GM12872 (cell line): ENCODE measurements around the gene RTP1.

Experiments
- CTCF ChIP-seq: IDR thresholded peaks from 3 replicates; pipeline ENCODE4 v1.5.1; 2011; ENCODE audit warnings: low read depth, mild to moderate bottlenecking, low read length, moderate library complexity; ENCODE audit not compliant: insufficient read depth

Gene RTP1

GRCh38 chr3:187211532-187212195 is 14.4 kb downstream of the RTP1 start:
- TF ChIP-seq CTCF: no peak

GRCh38 chr3:187212196-187212545 is 14.9 kb downstream of the RTP1 start:
- TF ChIP-seq CTCF: no peak

- TF ChIP-seq CTCF: no peak
Observed at GRCh38 chr3:187212705-187213104, 15.4 kb downstream of the RTP1 start.

- TF ChIP-seq CTCF: no peak
Observed at GRCh38 chr3:187213616-187214015, 16.3 kb downstream of the RTP1 start.

- no peak for TF ChIP-seq CTCF
Observed at GRCh38 chr3:187215460-187215859, 18.2 kb downstream of the RTP1 start.

GRCh38 chr3:187222801-187223200 is 25.5 kb downstream of the RTP1 start:
- TF ChIP-seq CTCF: no peak

GRCh38 chr3:187223799-187224198 is 26.5 kb downstream of the RTP1 start:
- TF ChIP-seq CTCF: no peak
